Astrocyte (in vitro differentiated cells and primary cell): ENCODE results near the gene OR13C9. TPM values are rescaled to one million over a fixed set of nuclear protein-coding genes. Genes with fewer than 3 reads are reported as not detected.

ENCODE experiments used
- DNase-seq: peaks from one replicate; pipeline ENCODE4 v3.0.0-alpha.2; 2010; ENCODE audit warnings: low read depth
- FAIRE-seq: peaks from 2 replicates; lab custom pipeline; 2011; peaks lifted over from hg19 to GRCh38; lab: Jason Lieb, UNC
- H2AFZ ChIP-seq: 2 replicates; pipeline ENCODE4 v1.6.0; 2012; ENCODE audit warnings: low read depth, low read length, inconsistent platforms
- H3K27ac ChIP-seq: 2 replicates; pipeline ENCODE4 v1.5.1; 2011; ENCODE audit warnings: low read depth, low read length, inconsistent platforms
- H3K27me3 ChIP-seq: 2 replicates; pipeline ENCODE4 v1.6.0; 2011; ENCODE audit warnings: low read length, inconsistent platforms; ENCODE audit not compliant: insufficient read depth
- H3K36me3 ChIP-seq: 2 replicates; pipeline ENCODE4 v1.5.1; 2011; ENCODE audit warnings: low read length, inconsistent platforms; ENCODE audit not compliant: insufficient read depth
- H3K4me1 ChIP-seq: 2 replicates; pipeline ENCODE4 v1.5.1; 2011; ENCODE audit warnings: low read length, inconsistent platforms; ENCODE audit not compliant: insufficient read depth
- H3K4me2 ChIP-seq: 2 replicates; pipeline ENCODE4 v1.6.0; 2012; ENCODE audit warnings: low read length, inconsistent platforms
- H3K4me3 ChIP-seq: 2 replicates; pipeline ENCODE4 v1.5.1; 2011; ENCODE audit warnings: low read depth, mild to moderate bottlenecking, low read length, inconsistent platforms; ENCODE audit not compliant: insufficient read depth
- H3K79me2 ChIP-seq: 2 replicates; pipeline ENCODE4 v1.6.0; 2012; ENCODE audit warnings: mild to moderate bottlenecking, low read length, inconsistent platforms; ENCODE audit not compliant: insufficient read depth
- H3K9ac ChIP-seq: 2 replicates; pipeline ENCODE4 v1.6.0; 2012; ENCODE audit warnings: mild to moderate bottlenecking, low read length, inconsistent platforms
- H3K9me3 ChIP-seq: 2 replicates; pipeline ENCODE4 v1.5.1; 2012; ENCODE audit warnings: low read depth, mild to moderate bottlenecking, low read length, inconsistent platforms; ENCODE audit not compliant: insufficient read depth
- H4K20me1 ChIP-seq: 2 replicates; pipeline ENCODE4 v1.6.0; 2012; ENCODE audit warnings: low read length, inconsistent platforms; ENCODE audit not compliant: insufficient read depth
- H3K27ac Mint-ChIP-seq: one replicate; pipeline ENCODE4 v1.8.0; 2021; ENCODE audit warnings: mild to moderate bottlenecking, mixed read lengths; ENCODE audit not compliant: unreplicated experiment
- H3K27me3 Mint-ChIP-seq: one replicate; pipeline ENCODE4 v1.8.0; 2021; ENCODE audit warnings: low read depth, mixed read lengths; ENCODE audit not compliant: unreplicated experiment
- H3K36me3 Mint-ChIP-seq: one replicate; pipeline ENCODE4 v1.8.0; 2021; ENCODE audit warnings: low read depth, mixed read lengths; ENCODE audit not compliant: unreplicated experiment
- H3K4me1 Mint-ChIP-seq: one replicate; pipeline ENCODE4 v1.8.0; 2021; ENCODE audit warnings: low read depth, mixed read lengths; ENCODE audit not compliant: unreplicated experiment
- H3K4me3 Mint-ChIP-seq: one replicate; pipeline ENCODE4 v1.8.0; 2021; ENCODE audit warnings: mild to moderate bottlenecking, moderate library complexity, mixed read lengths; ENCODE audit not compliant: unreplicated experiment
- H3K9me3 Mint-ChIP-seq: one replicate; pipeline ENCODE4 v1.8.0; 2021; ENCODE audit warnings: mild to moderate bottlenecking, mixed read lengths; ENCODE audit not compliant: unreplicated experiment
- EZH2 ChIP-seq: IDR thresholded peaks from 2 replicates; pipeline ENCODE4 v1.6.1; 2012; ENCODE audit warnings: mild to moderate bottlenecking, low read length, inconsistent platforms; ENCODE audit not compliant: insufficient read depth
- total RNA-seq: library from RNA; stranded (reverse); gene quantifications from 2 replicates; pipeline ENCODE4 v1.2.1, GENCODE V29; 2021
- TF ChIP-seq, protein P1 (sequence below): IDR thresholded peaks from 2 replicates; pipeline ENCODE4 v1.5.1; 2011; ENCODE audit warnings: low read depth, mild to moderate bottlenecking, inconsistent platforms, low read length, moderate library complexity; ENCODE audit not compliant: insufficient read depth

Gene OR13C9
- total RNA-seq, 1 donor from 2014 or later, result not detected

DNA sequence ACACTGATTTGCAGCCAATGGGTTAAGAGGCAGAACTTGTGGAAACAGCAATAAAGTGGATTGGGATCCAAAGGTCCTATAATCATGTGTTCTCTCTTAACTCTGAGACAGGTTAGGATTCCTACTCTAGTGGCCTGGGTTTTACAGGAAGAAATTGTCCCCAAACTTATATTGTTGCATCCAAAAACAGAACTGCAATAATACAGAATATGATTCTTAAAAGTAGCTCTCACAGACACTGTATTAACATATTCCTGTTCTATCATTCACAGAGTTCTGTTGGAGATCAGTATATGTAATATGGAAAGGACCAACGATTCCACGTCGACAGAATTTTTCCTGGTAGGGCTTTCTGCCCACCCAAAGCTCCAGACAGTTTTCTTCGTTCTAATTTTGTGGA lies 49.1 kb downstream of the OR13C9 start, which contains the start of gene OR13C8:
TSS of gene OR13C8 (plus strand) at position 301 of the 400 bp plus-strand sequence. CDS start at position 301, 0 bp downstream.
- H3K4me3 ChIP-seq, result no peak within 1 kb of the TSS
- H3K4me2 ChIP-seq, result no peak within 1 kb of the TSS
- H3K9ac ChIP-seq, result no peak within 1 kb of the TSS
- Mint-ChIP-seq H3K4me3 (no peak within 1 kb of the TSS), H3K4me1 (no peaks in the 10 kb centered on the region), H3K27me3 (no peaks in the 10 kb centered on the region), H3K36me3 (no peaks in the 10 kb centered on the region), H3K9me3 (peaks cover 11% of the 10 kb centered on the region), H3K27ac (no peak within 1 kb of the TSS)
- DNase-seq (no peak), FAIRE-seq (no peak)
- no peak within 1 kb of the TSS for H2AFZ ChIP-seq
- H3K4me1 ChIP-seq, result no peaks in the 10 kb centered on the region
- no peak within 1 kb of the TSS for H3K27ac ChIP-seq
- H3K36me3 ChIP-seq, result no peaks in the 10 kb centered on the region
- TF ChIP-seq, protein P1, sequence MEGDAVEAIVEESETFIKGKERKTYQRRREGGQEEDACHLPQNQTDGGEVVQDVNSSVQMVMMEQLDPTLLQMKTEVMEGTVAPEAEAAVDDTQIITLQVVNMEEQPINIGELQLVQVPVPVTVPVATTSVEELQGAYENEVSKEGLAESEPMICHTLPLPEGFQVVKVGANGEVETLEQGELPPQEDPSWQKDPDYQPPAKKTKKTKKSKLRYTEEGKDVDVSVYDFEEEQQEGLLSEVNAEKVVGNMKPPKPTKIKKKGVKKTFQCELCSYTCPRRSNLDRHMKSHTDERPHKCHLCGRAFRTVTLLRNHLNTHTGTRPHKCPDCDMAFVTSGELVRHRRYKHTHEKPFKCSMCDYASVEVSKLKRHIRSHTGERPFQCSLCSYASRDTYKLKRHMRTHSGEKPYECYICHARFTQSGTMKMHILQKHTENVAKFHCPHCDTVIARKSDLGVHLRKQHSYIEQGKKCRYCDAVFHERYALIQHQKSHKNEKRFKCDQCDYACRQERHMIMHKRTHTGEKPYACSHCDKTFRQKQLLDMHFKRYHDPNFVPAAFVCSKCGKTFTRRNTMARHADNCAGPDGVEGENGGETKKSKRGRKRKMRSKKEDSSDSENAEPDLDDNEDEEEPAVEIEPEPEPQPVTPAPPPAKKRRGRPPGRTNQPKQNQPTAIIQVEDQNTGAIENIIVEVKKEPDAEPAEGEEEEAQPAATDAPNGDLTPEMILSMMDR, result no peak
- no peak for TF ChIP-seq EZH2
- H3K9me3 ChIP-seq, result no peaks in the 10 kb centered on the region
- no peaks in the 10 kb centered on the region for H3K79me2 ChIP-seq
- no peaks in the 10 kb centered on the region for H3K27me3 ChIP-seq
- no peaks in the 10 kb centered on the region for H4K20me1 ChIP-seq

Other genes with a start within 250 kb of the OR13C9 start
- gene OR13F1, start 113.9 kb downstream of the OR13C9 start, total RNA-seq, result not detected in 2 replicates
- gene OR13C4, start 91.0 kb downstream of the OR13C9 start, total RNA-seq, result not detected in 2 replicates
- not detected in 2 replicates for gene OR13C3, start 81.3 kb downstream of the OR13C9 start, total RNA-seq
- gene OR13C8, start 49.0 kb downstream of the OR13C9 start, total RNA-seq, result not detected in 2 replicates
- not detected in 2 replicates for gene OR13C5, start 18.8 kb downstream of the OR13C9 start, total RNA-seq
- not detected in 2 replicates for gene OR13C2, start 12.6 kb downstream of the OR13C9 start, total RNA-seq
- gene OR13D1, start 76.3 kb upstream of the OR13C9 start, total RNA-seq, result not detected in 2 replicates
- 25.9 and 28.2 TPM in 2 replicates for gene NIPSNAP3A, start 129.5 kb upstream of the OR13C9 start, total RNA-seq
- gene NIPSNAP3B, start 145.9 kb upstream of the OR13C9 start, total RNA-seq, result 0.23 and 0.91 TPM in 2 replicates